ENCODE data around the gene NFATC2IP.
"Not testable (repeated sequence)": the region's sequence is repeated elsewhere in the genome, so short reads cannot be mapped to it uniquely, and the experiment has no call there.

The NFATC2IP gene

GRCh38 chr16:29000019-29000418, 49.3 kb downstream of the NFATC2IP start:
- no peak overlapping the region for H3K4me3 ChIP-seq (ENCODE audit: low read length)
- H3K9me3 ChIP-seq (ENCODE audit: low read length): no peaks in the 10 kb centered on the region
- peaks cover 3% of the 10 kb centered on the region for H3K27me3 ChIP-seq (ENCODE audit: insufficient read depth, low read length)
- no peaks in the 10 kb centered on the region for H3K4me1 ChIP-seq (ENCODE audit: insufficient read depth, low read length)
- no peaks in the 10 kb centered on the region for H3K36me3 ChIP-seq (ENCODE audit: insufficient read depth, low read length)
- no peak overlapping the region for H2AFZ ChIP-seq (ENCODE audit: low read depth, low read length)

- not testable (repeated sequence) for H2AFZ ChIP-seq (ENCODE audit: low read depth, low read length); H3K36me3 ChIP-seq (ENCODE audit: insufficient read depth, low read length); H3K4me1 ChIP-seq (ENCODE audit: insufficient read depth, low read length); H3K9me3 ChIP-seq (ENCODE audit: low read length); H3K27me3 ChIP-seq (ENCODE audit: insufficient read depth, low read length); H3K4me3 ChIP-seq (ENCODE audit: low read length)
Observed at GRCh38 chr16:29004496-29005139, 53.9 kb downstream of the NFATC2IP start.

- Histone ChIP-seq H3K27me3 (ENCODE audit: insufficient read depth, low read length) (peaks cover 3% of the 10 kb centered on the region), H3K36me3 (ENCODE audit: insufficient read depth, low read length) (no peaks in the 10 kb centered on the region), H3K9me3 (ENCODE audit: low read length) (no peaks in the 10 kb centered on the region), H2AFZ (ENCODE audit: low read depth, low read length) (no peak overlapping the region), H3K4me1 (ENCODE audit: insufficient read depth, low read length) (no peaks in the 10 kb centered on the region), H3K4me3 (ENCODE audit: low read length) (no peak overlapping the region)
Observed at GRCh38 chr16:29007730-29008593, 57.2 kb downstream of the NFATC2IP start.

- Histone ChIP-seq H3K36me3 (ENCODE audit: insufficient read depth, low read length) (no peaks in the 10 kb centered on the region), H3K4me3 (ENCODE audit: low read length) (no peak overlapping the region), H3K4me1 (ENCODE audit: insufficient read depth, low read length) (no peaks in the 10 kb centered on the region), H3K27me3 (ENCODE audit: insufficient read depth, low read length) (peaks cover 3% of the 10 kb centered on the region), H2AFZ (ENCODE audit: low read depth, low read length) (no peak overlapping the region), H3K9me3 (ENCODE audit: low read length) (no peaks in the 10 kb centered on the region)
Observed at GRCh38 chr16:29009050-29009837, 58.5 kb downstream of the NFATC2IP start.

GRCh38 chr16:29009838-29010166, 59.1 kb downstream of the NFATC2IP start:
- H3K9me3 ChIP-seq (ENCODE audit: low read length): no peaks in the 10 kb centered on the region
- H3K27me3 ChIP-seq (ENCODE audit: insufficient read depth, low read length): peaks cover 2% of the 10 kb centered on the region
- no peak overlapping the region for H3K4me3 ChIP-seq (ENCODE audit: low read length)
- no peaks in the 10 kb centered on the region for H3K36me3 ChIP-seq (ENCODE audit: insufficient read depth, low read length)
- H3K4me1 ChIP-seq (ENCODE audit: insufficient read depth, low read length): no peaks in the 10 kb centered on the region
- H2AFZ ChIP-seq (ENCODE audit: low read depth, low read length): no peak overlapping the region

GRCh38 chr16:29011112-29011511, 60.4 kb downstream of the NFATC2IP start:
- no peaks in the 10 kb centered on the region for H3K9me3 ChIP-seq (ENCODE audit: low read length)
- no peaks in the 10 kb centered on the region for H3K36me3 ChIP-seq (ENCODE audit: insufficient read depth, low read length)
- no peaks in the 10 kb centered on the region for H3K4me1 ChIP-seq (ENCODE audit: insufficient read depth, low read length)
- H3K4me3 ChIP-seq (ENCODE audit: low read length): no peak overlapping the region
- H2AFZ ChIP-seq (ENCODE audit: low read depth, low read length): no peak overlapping the region
- H3K27me3 ChIP-seq (ENCODE audit: insufficient read depth, low read length): no peaks in the 10 kb centered on the region

- no peak overlapping the region for H2AFZ ChIP-seq (ENCODE audit: low read depth, low read length)
- H3K4me3 ChIP-seq (ENCODE audit: low read length): no peak overlapping the region
- no peaks in the 10 kb centered on the region for H3K9me3 ChIP-seq (ENCODE audit: low read length)
- H3K4me1 ChIP-seq (ENCODE audit: insufficient read depth, low read length): no peaks in the 10 kb centered on the region
- H3K27me3 ChIP-seq (ENCODE audit: insufficient read depth, low read length): no peaks in the 10 kb centered on the region
- H3K36me3 ChIP-seq (ENCODE audit: insufficient read depth, low read length): no peaks in the 10 kb centered on the region
Observed at GRCh38 chr16:29011851-29012250, 61.1 kb downstream of the NFATC2IP start.

- no peaks in the 10 kb centered on the region for H3K36me3 ChIP-seq (ENCODE audit: insufficient read depth, low read length)
- H3K27me3 ChIP-seq (ENCODE audit: insufficient read depth, low read length): no peaks in the 10 kb centered on the region
- H3K4me1 ChIP-seq (ENCODE audit: insufficient read depth, low read length): no peaks in the 10 kb centered on the region
- no peaks in the 10 kb centered on the region for H3K9me3 ChIP-seq (ENCODE audit: low read length)
- H3K4me3 ChIP-seq (ENCODE audit: low read length): no peak overlapping the region
- H2AFZ ChIP-seq (ENCODE audit: low read depth, low read length): no peak overlapping the region
Observed at GRCh38 chr16:29012913-29013553, 62.3 kb downstream of the NFATC2IP start.

GRCh38 chr16:29014561-29015069, 63.9 kb downstream of the NFATC2IP start:
- Histone ChIP-seq H3K4me3 (ENCODE audit: low read length) (no peak overlapping the region), H3K9me3 (ENCODE audit: low read length) (no peaks in the 10 kb centered on the region), H3K4me1 (ENCODE audit: insufficient read depth, low read length) (no peaks in the 10 kb centered on the region), H3K36me3 (ENCODE audit: insufficient read depth, low read length) (no peaks in the 10 kb centered on the region), H3K27me3 (ENCODE audit: insufficient read depth, low read length) (no peaks in the 10 kb centered on the region), H2AFZ (ENCODE audit: low read depth, low read length) (no peak overlapping the region)

Data from neuron (in vitro differentiated cells).